Stimulated activated CD4-positive, alpha-beta T cell treated with anti-CD3 and anti-CD28 coated beads, Interleukin-4, amount 100 ng/mL, for 24 hours (primary cell): ENCODE data around the gene GLT6D1.
"Not testable (repeated sequence)": the region's sequence is repeated elsewhere in the genome, so short reads cannot be mapped to it uniquely, and the experiment has no call there.

Source experiments
- DNase-seq: peaks from one replicate; pipeline ENCODE4 v3.0.0-alpha.2; 2020

The GLT6D1 gene

GRCh38 chr9:135664801-135665794, 25.8 kb upstream of the GLT6D1 start:
- no peak for DNase-seq

GRCh38 chr9:135664266-135664665, 24.9 kb upstream of the GLT6D1 start:
- no peak for DNase-seq

DNA sequence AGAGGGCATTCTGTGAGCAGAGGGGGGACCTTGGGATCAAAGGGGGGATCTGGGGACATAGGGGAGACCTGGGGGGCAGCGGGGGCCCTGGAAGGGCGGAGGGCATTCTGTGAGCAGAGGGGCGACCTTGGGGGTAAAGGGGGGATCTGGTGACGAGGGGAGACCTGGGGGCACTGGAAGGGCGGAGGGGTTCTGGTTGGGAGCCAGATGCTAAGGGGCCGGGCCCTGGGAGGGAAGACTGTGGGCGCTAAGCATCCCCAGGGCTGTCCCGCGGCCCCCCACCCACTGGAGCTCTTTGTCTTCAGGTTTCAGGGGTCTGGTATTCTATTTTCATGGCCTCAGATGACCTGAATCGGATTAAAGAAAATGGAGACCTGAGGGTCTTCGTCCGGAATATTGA, 24.5 kb upstream of the GLT6D1 start:
- DNase-seq, result no peak

DNA sequence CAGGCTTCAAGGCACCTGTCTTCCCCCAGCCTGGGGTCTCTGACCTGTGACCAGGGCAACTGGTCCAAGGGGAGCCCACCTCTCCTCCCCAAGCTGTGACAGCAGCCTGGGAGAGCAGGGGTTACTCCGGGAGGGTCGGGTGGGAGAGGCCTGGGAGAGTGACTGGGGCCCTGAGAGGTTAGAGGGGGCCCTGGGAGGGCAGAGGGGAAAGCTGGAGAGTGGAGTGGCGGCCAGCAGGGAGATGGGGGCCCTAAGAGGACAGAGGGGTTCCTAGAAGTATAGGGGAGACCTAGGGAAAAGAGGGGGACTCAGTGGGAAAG, 24.1 kb upstream of the GLT6D1 start:
- no peak for DNase-seq

DNA sequence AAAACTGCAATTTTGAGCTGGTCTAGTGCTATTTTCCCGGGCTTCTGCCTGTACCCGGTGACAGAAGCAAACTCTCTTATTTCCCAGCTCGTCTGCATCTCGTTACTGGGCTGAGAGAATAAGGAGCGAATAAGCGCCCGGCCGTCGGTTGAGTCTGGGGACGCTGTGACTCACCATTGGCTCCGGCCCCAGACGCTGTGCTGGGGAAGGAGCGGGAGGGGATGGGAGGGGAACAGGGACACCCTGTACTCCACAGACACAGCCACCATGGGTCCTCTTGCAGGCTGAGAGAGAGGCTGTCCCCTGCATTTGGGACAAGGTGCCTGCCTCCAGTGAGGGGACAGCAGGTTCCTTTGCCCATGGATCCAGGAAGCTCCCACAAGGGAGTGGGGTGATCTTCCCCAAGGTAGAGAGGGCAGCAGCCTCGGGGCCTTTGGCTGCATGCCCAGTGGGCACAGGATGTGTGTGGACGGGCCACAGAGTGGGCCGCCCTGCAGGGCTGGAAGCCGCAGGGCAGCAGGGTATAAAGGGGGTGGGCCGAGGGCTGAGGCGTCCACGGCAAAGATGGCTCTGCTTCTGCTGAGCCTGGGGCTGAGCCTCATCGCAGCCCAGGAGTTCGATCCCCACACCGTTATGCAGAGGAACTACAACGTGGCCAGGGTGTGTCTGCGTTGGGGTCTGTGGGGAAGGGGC, 23.6 kb upstream of the GLT6D1 start, which contains the start of gene LCN9:
Gene LCN9, plus strand, starts transcription at position 552 of the 693 bp plus-strand sequence. Its CDS starts 13 bp downstream, at position 565.
- no peak for DNase-seq

GRCh38 chr9:135661816-135662560, 22.6 kb upstream of the GLT6D1 start:
- no peak for DNase-seq

GRCh38 chr9:135660407-135660806, 21.1 kb upstream of the GLT6D1 start:
- no peak for DNase-seq

- no peak for DNase-seq
These were observed 19.9 kb upstream of the GLT6D1 start for GRCh38 chr9:135659252-135659651.

GRCh38 chr9:135657416-135657815, 18.1 kb upstream of the GLT6D1 start:
- no peak for DNase-seq

DNA sequence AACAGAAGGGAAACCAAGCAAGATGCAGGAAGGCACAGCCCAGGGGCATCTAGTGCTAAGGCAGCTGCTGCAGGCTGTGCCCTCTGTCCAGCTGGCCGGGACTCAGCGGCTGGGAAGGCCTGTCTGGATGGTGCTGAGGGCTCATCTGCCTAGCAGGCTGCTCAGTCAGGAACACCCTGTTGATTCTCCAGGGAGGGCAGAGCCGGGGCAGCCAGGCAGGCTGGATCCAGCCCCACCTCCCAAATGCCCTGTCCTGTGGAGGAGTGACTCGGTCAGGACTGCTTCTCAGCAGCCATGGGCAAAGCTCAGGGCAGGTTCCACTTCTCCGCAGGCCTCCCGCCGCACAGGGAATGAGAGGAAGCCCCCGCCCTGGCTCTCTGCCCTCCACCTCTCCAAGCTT, 16.0 kb upstream of the GLT6D1 start:
- DNase-seq, result no peak

GRCh38 chr9:135650408-135650807, 11.1 kb upstream of the GLT6D1 start:
- no peak for DNase-seq

GRCh38 chr9:135649508-135649907, 10.2 kb upstream of the GLT6D1 start:
- DNase-seq, result no peak

DNA sequence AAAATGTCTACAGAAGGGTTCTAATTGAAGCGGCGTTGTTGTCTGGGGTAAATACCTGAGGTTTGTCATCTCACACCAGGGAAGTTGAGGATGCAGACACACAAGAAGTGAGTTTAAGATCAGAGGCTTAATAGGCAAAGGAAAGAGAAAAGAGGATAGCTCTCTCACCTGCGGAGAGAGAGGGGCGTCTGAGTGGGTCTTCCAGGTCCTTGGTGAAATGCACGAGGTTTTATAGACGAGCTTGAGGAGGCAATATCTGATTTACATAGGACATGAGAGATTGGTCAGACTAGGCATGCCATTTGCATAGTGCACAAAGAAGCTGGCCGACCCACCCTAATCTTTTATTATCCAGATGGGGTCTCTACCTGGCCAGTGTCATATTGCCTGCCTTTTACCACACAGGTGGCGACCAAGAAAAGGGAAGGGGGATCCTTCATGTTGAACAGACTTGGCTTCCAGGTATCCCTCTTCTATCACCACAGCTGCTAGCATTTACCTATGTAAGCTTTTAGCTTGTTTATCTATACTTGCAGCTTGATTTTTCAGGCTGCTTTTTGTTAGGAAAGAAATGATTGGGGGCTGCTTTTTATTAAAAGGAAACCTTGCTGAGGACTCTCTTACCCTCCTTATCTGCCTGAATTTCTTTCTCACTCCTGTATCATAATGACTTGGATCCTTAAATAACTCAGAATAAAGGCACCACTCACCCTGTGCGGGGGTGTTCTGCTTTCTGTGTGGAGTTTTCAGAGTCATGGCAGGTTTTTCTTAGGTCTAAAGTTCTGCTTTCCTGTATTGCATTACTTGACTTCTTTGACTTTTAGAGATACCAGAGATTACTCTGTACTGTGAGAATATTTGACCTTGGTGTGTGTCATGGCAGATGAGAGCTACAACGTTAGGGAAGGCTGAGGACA, 9.4 kb upstream of the GLT6D1 start:
- DNase-seq, result no peak

GRCh38 chr9:135647884-135648283, 8.5 kb upstream of the GLT6D1 start:
- DNase-seq, result no peak

GRCh38 chr9:135644631-135645218, 5.4 kb upstream of the GLT6D1 start:
- no peak for DNase-seq

GRCh38 chr9:135641745-135642144, 2.4 kb upstream of the GLT6D1 start:
- DNase-seq, result no peak

GRCh38 chr9:135641047-135641446, 1.7 kb upstream of the GLT6D1 start:
- no peak for DNase-seq

GRCh38 chr9:135636930-135637530, 2.3 kb downstream of the GLT6D1 start:
- not testable (repeated sequence) for DNase-seq

DNA sequence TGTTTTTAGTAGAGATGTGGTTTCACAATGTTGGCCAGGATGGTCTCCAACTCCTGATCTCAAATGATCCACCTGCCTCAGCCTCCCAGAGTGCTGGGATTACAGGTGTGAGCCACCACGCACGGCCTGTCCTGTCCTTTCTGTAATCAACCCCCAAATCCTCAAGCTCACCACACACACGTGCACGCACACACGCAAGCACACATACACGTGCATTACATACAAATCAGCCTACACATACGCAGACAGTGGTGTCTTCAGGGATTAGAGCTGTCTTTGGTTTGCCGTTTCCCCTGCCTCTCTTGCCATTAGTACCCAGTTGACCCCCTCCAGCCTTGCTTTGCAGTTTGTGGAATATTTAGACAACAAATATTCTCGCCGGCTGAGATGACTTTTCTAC, 6.5 kb downstream of the GLT6D1 start:
- no peak for DNase-seq

DNA sequence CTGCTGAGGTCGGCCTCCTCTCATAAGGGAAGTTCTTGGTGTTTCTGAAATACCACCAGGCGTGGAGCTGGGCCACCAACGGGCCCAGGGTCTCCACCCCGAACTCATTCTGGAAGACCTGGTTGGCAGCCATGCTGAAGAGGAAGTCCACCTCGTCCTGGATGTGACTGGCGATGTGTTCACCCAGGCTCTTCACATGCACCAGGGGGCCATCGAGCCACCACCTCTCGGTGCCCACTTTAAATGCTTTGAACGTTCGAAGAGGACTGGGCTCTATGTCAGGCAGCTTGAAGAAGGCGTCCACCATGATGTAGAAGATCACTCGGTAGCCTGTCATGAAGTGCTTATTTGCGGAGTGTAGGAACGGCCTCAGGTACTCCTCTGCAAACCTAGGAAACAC, 15.1 kb downstream of the GLT6D1 start:
- no peak for DNase-seq

- no peak for DNase-seq
These were observed 16.8 kb downstream of the GLT6D1 start for GRCh38 chr9:135622415-135623020.
